HFFc6 (cell line): ENCODE measurements around the gene UGT1A6. TPM values are rescaled to one million over a fixed set of nuclear protein-coding genes. Genes with fewer than 3 reads are reported as not detected.
"Not testable (repeated sequence)": the region's sequence is repeated elsewhere in the genome, so short reads cannot be mapped to it uniquely, and the experiment has no call there.

Experiments used
- DNase-seq: peaks from one replicate; pipeline ENCODE4 v3.0.0-alpha.2; 2018
- H3K27ac Mint-ChIP-seq: 2 replicates; pipeline ENCODE4 v1.8.0; 2020; ENCODE audit warnings: mild to moderate bottlenecking, mixed read lengths
- H3K27me3 Mint-ChIP-seq: 2 replicates; pipeline ENCODE4 v1.8.0; 2021; ENCODE audit warnings: mild to moderate bottlenecking, moderate library complexity, mixed read lengths; ENCODE audit not compliant: insufficient read depth
- H3K36me3 Mint-ChIP-seq: 2 replicates; pipeline ENCODE4 v1.8.0; 2021; ENCODE audit warnings: low read depth, mixed read lengths
- H3K4me1 Mint-ChIP-seq: 2 replicates; pipeline ENCODE4 v1.8.0; 2020; ENCODE audit warnings: low read depth, mixed read lengths
- H3K4me3 Mint-ChIP-seq: 2 replicates; pipeline ENCODE4 v1.8.0; 2020; ENCODE audit warnings: mild to moderate bottlenecking, moderate library complexity, mixed read lengths
- H3K9me3 Mint-ChIP-seq: 2 replicates; pipeline ENCODE4 v1.8.0; 2020; ENCODE audit warnings: mild to moderate bottlenecking, mixed read lengths
- total RNA-seq, 6 experiments: library from RNA; stranded (reverse); fragmentation: NEBNext Ultra II Directional; extraction: Animal tissue kit (Norgen Biotek cat#: 25700); gene quantifications; 2 replicates in 1 of 6; 3 replicates in 5 of 6; pipeline ENCODE4 v1.2.3, GENCODE V29; 2021
- TF ChIP-seq, protein P1 (sequence below): fragments of 200-600 bp; sonication (generic); IDR thresholded peaks from 2 replicates; pipeline ENCODE4 v1.5.0; 2021; ENCODE audit warnings: antibody characterized with exemption, mild to moderate bottlenecking

The UGT1A6 gene
- total RNA-seq, 6 experiments from 2014 or later, result not detected

DNA sequence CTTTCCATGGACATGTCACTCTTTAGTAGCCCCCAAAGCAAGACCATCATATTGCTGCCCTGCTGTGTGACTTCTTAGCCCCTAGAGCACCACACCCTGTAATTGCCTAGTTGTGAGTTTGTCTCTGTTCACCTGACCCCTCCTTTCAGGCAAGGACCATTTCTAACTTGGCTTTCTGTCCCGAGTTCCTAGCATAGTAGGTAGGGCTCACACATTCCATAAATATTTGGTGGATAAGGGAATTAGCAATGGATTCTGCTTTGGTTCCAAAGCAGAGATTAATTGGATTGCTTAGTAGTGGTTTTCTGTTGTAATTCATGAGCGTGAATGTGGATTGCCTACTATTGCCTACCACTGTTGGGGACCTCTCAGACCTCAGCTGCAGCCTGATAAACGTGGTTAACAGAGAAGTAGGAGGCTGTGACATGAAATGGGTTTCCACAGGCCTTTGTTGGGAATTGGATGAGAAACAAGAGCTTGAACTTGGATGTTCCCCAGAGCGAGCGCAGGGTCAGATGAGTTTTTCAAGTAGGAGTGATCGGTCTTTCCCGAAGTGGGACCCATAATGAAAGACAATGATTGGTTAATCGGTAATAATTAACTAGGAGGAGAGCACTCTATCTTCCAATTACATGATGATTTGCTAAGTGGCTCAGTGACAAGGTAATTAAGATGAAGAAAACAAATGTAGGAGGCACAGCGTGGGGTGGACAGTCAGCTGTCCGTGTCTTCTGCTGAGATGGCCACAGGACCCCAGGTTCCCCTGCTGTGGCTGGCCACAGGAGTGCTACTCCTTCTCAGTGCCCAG lies 54.0 kb downstream of the UGT1A6 start:
- Mint-ChIP-seq H3K27ac (no peak overlapping the region), H3K4me1 (no peaks in the 10 kb centered on the region), H3K27me3 (peaks cover 7% of the 10 kb centered on the region; the same call in 1 of the 2 replicates), H3K9me3 (peaks cover 20% of the 10 kb centered on the region), H3K36me3 (no peaks in the 10 kb centered on the region), H3K4me3 (no peak overlapping the region)
- TF ChIP-seq, protein P1, sequence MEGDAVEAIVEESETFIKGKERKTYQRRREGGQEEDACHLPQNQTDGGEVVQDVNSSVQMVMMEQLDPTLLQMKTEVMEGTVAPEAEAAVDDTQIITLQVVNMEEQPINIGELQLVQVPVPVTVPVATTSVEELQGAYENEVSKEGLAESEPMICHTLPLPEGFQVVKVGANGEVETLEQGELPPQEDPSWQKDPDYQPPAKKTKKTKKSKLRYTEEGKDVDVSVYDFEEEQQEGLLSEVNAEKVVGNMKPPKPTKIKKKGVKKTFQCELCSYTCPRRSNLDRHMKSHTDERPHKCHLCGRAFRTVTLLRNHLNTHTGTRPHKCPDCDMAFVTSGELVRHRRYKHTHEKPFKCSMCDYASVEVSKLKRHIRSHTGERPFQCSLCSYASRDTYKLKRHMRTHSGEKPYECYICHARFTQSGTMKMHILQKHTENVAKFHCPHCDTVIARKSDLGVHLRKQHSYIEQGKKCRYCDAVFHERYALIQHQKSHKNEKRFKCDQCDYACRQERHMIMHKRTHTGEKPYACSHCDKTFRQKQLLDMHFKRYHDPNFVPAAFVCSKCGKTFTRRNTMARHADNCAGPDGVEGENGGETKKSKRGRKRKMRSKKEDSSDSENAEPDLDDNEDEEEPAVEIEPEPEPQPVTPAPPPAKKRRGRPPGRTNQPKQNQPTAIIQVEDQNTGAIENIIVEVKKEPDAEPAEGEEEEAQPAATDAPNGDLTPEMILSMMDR, result no peak
- no peak for DNase-seq

DNA sequence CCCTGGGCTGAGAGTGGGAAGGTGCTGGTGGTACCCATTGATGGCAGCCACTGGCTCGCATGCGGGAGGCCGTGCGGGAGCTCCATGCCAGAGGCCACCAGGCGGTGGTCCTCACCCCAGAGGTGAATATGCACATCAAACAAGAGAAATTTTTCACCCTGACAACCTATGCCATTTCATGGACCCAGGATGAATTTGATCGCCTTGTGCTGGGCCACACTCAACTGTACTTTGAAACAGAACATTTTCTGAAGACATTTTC lies 54.5 kb downstream of the UGT1A6 start:
- H3K27ac Mint-ChIP-seq, result no peak overlapping the region
- peaks cover 23% of the 10 kb centered on the region for H3K9me3 Mint-ChIP-seq
- H3K4me3 Mint-ChIP-seq, result no peak overlapping the region
- peaks cover 7% of the 10 kb centered on the region; the same call in 1 of the 2 replicates for H3K27me3 Mint-ChIP-seq
- no peaks in the 10 kb centered on the region for H3K36me3 Mint-ChIP-seq
- no peak for DNase-seq
- no peaks in the 10 kb centered on the region for H3K4me1 Mint-ChIP-seq
- TF ChIP-seq, protein P1, result no peak

DNA sequence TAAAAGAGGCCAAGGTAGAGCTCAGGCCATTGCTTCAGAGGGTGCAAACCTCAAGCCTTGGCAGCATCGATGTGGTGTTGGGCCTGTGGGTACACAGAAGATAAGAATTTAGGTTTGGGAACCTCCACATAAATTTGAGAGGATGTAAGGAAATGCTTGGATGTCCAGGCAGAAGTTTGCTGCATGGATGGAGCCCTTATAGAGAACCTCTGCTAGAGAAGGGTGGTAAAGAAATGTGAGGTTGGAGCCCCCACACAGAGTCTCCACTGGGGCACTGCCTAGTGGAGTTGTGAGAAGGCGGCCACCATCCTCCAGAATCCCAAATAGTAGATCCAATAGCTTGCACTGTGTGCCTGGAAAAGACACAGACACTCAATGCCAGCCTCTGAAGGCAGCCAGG lies 58.0 kb downstream of the UGT1A6 start:
- H3K27ac Mint-ChIP-seq, DNase-seq, H3K36me3 Mint-ChIP-seq, H3K4me3 Mint-ChIP-seq, H3K27me3 Mint-ChIP-seq, H3K4me1 Mint-ChIP-seq: not testable (repeated sequence)
- peaks cover 23% of the 10 kb centered on the region for H3K9me3 Mint-ChIP-seq

DNA sequence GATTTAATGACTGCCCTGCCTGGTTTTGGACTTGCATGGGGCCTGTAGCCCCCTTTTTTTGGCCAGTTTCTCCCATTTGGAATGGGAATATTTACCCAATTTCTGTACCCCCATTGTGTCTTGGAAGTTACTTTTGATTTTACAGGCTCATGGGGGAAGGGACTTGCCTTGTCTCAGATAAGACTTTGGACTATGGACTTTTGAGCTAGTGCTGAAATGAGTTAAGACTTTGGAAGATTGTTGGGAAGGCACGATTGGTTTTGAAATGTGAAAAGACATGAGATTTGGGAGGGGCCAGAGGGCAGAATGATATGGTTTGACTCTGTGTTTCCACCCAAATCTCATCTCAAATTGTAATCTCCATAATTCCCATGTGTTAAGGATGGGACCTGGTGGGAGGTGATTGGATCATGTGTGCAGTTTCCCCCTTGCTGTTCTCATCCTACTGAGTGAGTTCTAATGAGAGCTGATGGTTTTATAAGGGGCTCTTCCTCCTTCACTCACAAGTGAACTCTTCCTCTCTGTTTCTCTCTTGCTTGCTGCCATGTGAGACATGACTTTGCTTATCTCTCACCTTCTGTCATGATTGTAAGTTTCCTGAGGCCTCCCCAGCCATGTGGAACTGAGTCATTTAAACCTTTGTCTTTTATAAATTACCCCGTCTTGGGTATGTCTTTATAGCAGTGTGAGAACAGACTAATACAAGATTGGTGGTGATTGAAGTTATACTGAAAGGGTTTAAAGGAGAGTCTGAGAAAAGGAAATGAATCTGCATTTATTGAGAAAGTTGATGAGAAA lies 58.7 kb downstream of the UGT1A6 start:
- H3K4me1 Mint-ChIP-seq, H3K4me3 Mint-ChIP-seq, DNase-seq, H3K27me3 Mint-ChIP-seq, H3K36me3 Mint-ChIP-seq, H3K27ac Mint-ChIP-seq: not testable (repeated sequence)
- peaks cover 24% of the 10 kb centered on the region for H3K9me3 Mint-ChIP-seq

DNA sequence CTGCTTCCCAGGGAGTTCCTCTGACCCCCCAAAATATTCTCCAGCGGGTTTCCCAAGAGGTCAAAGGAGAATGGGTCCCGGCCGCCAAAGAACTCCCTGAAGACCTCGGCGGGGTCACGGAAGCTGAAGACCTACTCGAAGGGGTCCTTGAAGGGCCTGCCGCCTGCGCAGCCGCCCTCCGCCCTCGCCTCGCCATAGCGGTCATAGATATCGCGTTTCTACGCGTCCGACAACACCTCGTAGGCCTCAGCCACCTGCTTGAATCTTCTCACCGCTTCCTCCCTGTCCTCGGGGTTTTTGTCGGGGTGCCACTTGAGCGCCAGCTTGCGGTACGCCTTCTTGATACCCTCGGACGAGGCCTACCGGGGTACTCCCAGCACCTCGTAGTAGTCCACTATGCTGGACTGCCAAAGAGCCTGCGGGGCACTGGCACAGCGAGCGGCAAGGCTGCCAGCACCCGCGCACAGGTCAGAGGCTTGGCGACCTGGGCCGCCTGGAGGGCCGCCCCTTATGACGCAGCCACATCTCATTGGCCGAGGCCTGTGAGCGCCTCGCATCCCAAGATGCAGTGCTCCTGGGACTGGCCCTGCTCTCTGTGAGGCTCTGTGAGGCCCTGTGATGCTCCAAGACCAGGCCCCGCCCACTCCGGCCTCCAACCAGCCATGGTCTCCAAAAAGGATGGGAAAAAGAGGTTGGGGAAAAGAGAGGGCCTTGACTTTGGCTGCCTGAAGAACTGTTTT lies 62.4 kb downstream of the UGT1A6 start:
- Mint-ChIP-seq H3K9me3 (peaks cover 24% of the 10 kb centered on the region), H3K27me3 (no peaks in the 10 kb centered on the region), H3K27ac (no peak overlapping the region), H3K36me3 (no peaks in the 10 kb centered on the region), H3K4me1 (no peaks in the 10 kb centered on the region), H3K4me3 (no peak overlapping the region)
- TF ChIP-seq, protein P1, result no peak
- DNase-seq, result no peak

DNA sequence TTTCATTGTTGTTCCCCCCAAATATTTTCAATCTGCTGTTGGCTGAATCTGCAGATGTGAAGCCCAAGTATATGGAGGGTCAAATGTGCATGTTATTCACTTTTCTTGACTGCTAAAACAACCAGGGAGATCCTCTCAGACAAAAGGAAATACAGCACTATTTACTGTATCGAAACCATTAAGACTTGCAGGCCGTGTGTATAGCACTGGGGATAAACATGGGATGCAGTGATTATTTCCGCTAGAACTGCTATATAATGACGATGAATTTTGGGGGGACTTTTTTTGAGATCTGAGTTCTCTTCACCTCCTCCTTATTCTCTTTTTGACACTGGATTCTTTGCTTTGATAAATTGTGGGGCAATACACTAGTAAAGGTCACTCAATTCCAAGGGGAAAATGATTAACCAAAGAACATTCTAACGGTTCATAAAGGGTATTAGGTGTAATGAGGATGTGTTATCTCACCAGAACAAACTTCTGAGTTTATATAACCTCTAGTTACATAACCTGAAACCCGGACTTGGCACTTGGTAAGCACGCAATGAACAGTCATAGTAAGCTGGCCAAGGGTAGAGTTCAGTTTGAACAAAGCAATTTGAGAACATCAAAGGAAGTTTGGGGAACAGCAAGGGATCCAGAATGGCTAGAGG lies 63.9 kb downstream of the UGT1A6 start:
- H3K27me3 Mint-ChIP-seq, result no peaks in the 10 kb centered on the region
- no peak overlapping the region for H3K27ac Mint-ChIP-seq
- DNase-seq, result no peak
- H3K4me3 Mint-ChIP-seq, result no peak overlapping the region
- no peaks in the 10 kb centered on the region for H3K4me1 Mint-ChIP-seq
- H3K9me3 Mint-ChIP-seq, result peaks cover 25% of the 10 kb centered on the region
- TF ChIP-seq, protein P1, result no peak
- H3K36me3 Mint-ChIP-seq, result no peaks in the 10 kb centered on the region
